ENCODE results near the gene UBQLN1. TPM values are rescaled to one million over a fixed set of nuclear protein-coding genes. Genes with fewer than 3 reads are reported as not detected.

UBQLN1 gene
- total RNA-seq, 1 experiment from 2014 or later: 111 TPM

DNA sequence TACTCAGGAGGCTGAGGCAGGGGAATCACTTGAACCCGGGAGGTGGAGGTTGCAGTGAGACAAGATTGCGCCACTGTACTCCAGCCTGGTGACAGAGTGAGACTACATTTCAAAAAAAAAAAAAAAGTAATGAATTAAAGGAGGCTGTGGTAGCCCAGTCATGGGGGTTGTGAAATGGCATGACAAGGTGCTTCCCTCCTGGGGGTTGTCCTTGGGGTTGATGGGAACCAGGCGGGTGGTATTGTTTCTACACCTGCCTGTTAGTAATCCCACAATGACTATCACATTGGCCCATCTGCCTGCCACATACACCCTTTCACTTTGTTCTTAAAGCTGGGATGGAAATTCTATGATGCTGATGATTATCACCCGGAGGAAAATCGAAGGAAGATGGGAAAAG lies 79.2 kb downstream of the UBQLN1 start:
- Histone ChIP-seq H2BK20ac (ENCODE audit: low read depth, low read length, poor library complexity, severe bottlenecking) (no peak overlapping the region), H2AFZ (ENCODE audit: low read length) (no peak overlapping the region), H3T11ph (ENCODE audit: low read length) (no peak overlapping the region), H3K79me1 (ENCODE audit: insufficient read depth, low read depth, low read length, poor library complexity, severe bottlenecking) (no peaks in the 10 kb centered on the region), H3K4ac (ENCODE audit: low read depth, low read length) (no peak overlapping the region), H3K23me2 (ENCODE audit: insufficient read length, low read depth, low read length, poor library complexity, severe bottlenecking) (no peaks in the 10 kb centered on the region), H3K23ac (ENCODE audit: insufficient read length, low read depth, low read length) (no peak overlapping the region), H4K91ac (ENCODE audit: insufficient read length, low read depth, low read length) (no peak overlapping the region), H2BK5ac (ENCODE audit: insufficient read length, low read length) (no peak overlapping the region), H2BK15ac (ENCODE audit: low read depth, low read length) (no peak overlapping the region), H3K79me2 (ENCODE audit: insufficient read depth, low read length) (no peaks in the 10 kb centered on the region), H4K8ac (replicated peaks; ENCODE audit: insufficient read length, low read depth, low read length) (no peak overlapping the region), H3K4me1 (ENCODE audit: insufficient read depth, low read length) (no peaks in the 10 kb centered on the region), H3K27me3 (ENCODE audit: insufficient read depth, low read length) (no peaks in the 10 kb centered on the region), H3K27ac (ENCODE audit: insufficient read length, low read depth, low read length) (no peak overlapping the region), H3K9me3 (ENCODE audit: control insufficient read depth, low read depth, low read length) (no peaks in the 10 kb centered on the region), H3K9ac (ENCODE audit: extremely low read depth, insufficient read length, low read length) (no peak overlapping the region), H2BK12ac (ENCODE audit: insufficient read length, low read depth, low read length) (no peak overlapping the region), H3K18ac (ENCODE audit: insufficient read length, low read depth, low read length) (no peak overlapping the region), H2AK5ac (ENCODE audit: insufficient read length, low read length) (no peak overlapping the region), H3K56ac (ENCODE audit: insufficient read length, low read depth, low read length) (no peak overlapping the region), H3K14ac (ENCODE audit: insufficient read depth, low read length) (no peak overlapping the region), H2BK120ac (ENCODE audit: low read depth, low read length, poor library complexity, severe bottlenecking) (no peak overlapping the region), H3K4me2 (ENCODE audit: insufficient read depth, insufficient read length, low read length) (no peak overlapping the region), H4K20me1 (ENCODE audit: control insufficient read depth, insufficient read depth, insufficient read length) (no peaks in the 10 kb centered on the region), H4K5ac (ENCODE audit: insufficient read length, low read depth, low read length) (no peak overlapping the region)
- TF ChIP-seq, protein P1, sequence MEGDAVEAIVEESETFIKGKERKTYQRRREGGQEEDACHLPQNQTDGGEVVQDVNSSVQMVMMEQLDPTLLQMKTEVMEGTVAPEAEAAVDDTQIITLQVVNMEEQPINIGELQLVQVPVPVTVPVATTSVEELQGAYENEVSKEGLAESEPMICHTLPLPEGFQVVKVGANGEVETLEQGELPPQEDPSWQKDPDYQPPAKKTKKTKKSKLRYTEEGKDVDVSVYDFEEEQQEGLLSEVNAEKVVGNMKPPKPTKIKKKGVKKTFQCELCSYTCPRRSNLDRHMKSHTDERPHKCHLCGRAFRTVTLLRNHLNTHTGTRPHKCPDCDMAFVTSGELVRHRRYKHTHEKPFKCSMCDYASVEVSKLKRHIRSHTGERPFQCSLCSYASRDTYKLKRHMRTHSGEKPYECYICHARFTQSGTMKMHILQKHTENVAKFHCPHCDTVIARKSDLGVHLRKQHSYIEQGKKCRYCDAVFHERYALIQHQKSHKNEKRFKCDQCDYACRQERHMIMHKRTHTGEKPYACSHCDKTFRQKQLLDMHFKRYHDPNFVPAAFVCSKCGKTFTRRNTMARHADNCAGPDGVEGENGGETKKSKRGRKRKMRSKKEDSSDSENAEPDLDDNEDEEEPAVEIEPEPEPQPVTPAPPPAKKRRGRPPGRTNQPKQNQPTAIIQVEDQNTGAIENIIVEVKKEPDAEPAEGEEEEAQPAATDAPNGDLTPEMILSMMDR (conservative IDR thresholded peaks at IDR 0.05): no peak
- no peak overlapping the region for H3K4me3 Mint-ChIP-seq
- H3K27me3 Mint-ChIP-seq (ENCODE audit: low read depth): peaks cover 2% of the 10 kb centered on the region
- H3K9me3 Mint-ChIP-seq: no peaks in the 10 kb centered on the region
- WGBS (ENCODE audit: extremely low coverage, insufficient read length, low lambda C conversion rate): no CpG with 5 or more reads among the region's 5 CpGs
- peaks cover 0 to 5% (median 4%) of the 10 kb centered on the region in 3 experiments; a peak in 4 of 7 replicates for H3K36me3 Mint-ChIP-seq (ENCODE audit: insufficient read depth in 1 of 3, low read depth in 3 of 3)
- peaks cover 39 to 49% of the 10 kb centered on the region in 2 experiments for H3K4me1 Mint-ChIP-seq
- no peak for DNase-seq
- no peak overlapping the region; a peak in 1 of 7 replicates for H3K27ac Mint-ChIP-seq

Measured in H9 (cell line).